ENCODE measurements around the gene MICAL3.
"Not testable (repeated sequence)": the region's sequence is repeated elsewhere in the genome, so short reads cannot be mapped to it uniquely, and the experiment has no call there.

Gene MICAL3

GRCh38 chr22:18059991-18060390 is 35.6 kb upstream of the MICAL3 start:
- no peak for DNase-seq

GRCh38 chr22:18059473-18059872 is 35.1 kb upstream of the MICAL3 start:
- DNase-seq = no peak

GRCh38 chr22:18059094-18059417 is 34.7 kb upstream of the MICAL3 start:
- no peak for DNase-seq

- DNase-seq = no peak
Measured at GRCh38 chr22:18058371-18059093, 34.2 kb upstream of the MICAL3 start.

GRCh38 chr22:18057568-18058209 is 33.3 kb upstream of the MICAL3 start:
- DNase-seq = no peak

GRCh38 chr22:18056807-18057474 is 32.6 kb upstream of the MICAL3 start:
- no peak for DNase-seq

- no peak for DNase-seq
Measured at GRCh38 chr22:18056161-18056666, 31.9 kb upstream of the MICAL3 start.

- no peak for DNase-seq
Measured at GRCh38 chr22:18055619-18056160, 31.3 kb upstream of the MICAL3 start.

- not testable (repeated sequence) for DNase-seq
Measured at GRCh38 chr22:18053216-18053946, 29.0 kb upstream of the MICAL3 start.

- DNase-seq = not testable (repeated sequence)
Measured at GRCh38 chr22:18051113-18051512, 26.8 kb upstream of the MICAL3 start.

- no peak for DNase-seq
Measured at GRCh38 chr22:18050065-18050464, 25.7 kb upstream of the MICAL3 start.

- no peak for DNase-seq
Measured at GRCh38 chr22:18048441-18048898, 24.1 kb upstream of the MICAL3 start.

GRCh38 chr22:18048041-18048440 is 23.7 kb upstream of the MICAL3 start:
- no peak for DNase-seq

- no peak for DNase-seq
Measured at GRCh38 chr22:18045794-18046193, 21.4 kb upstream of the MICAL3 start.

GRCh38 chr22:18044548-18045271 is 20.3 kb upstream of the MICAL3 start:
- DNase-seq = no peak

- DNase-seq = no peak
Measured at GRCh38 chr22:18042685-18043084, 18.3 kb upstream of the MICAL3 start.

- DNase-seq = not testable (repeated sequence)
Measured at GRCh38 chr22:18040898-18041297, 16.5 kb upstream of the MICAL3 start.

GRCh38 chr22:18035751-18036150 is 11.4 kb upstream of the MICAL3 start:
- DNase-seq = no peak

GRCh38 chr22:18034076-18034475 is 9.7 kb upstream of the MICAL3 start:
- no peak for DNase-seq

GRCh38 chr22:18033204-18033998 is 9.0 kb upstream of the MICAL3 start:
- DNase-seq = no peak

- DNase-seq = no peak
Measured at GRCh38 chr22:18032455-18033101, 8.2 kb upstream of the MICAL3 start.
